HCT116 (cell line): Measurements from ENCODE around the gene CTNND1. TPM values are rescaled to one million over a fixed set of nuclear protein-coding genes. Genes with fewer than 3 reads are reported as not detected.

Source experiments
- ATAC-seq: fragments of 200-7000 bp; cut with Tn5 transposase; 2 replicates; pipeline ENCODE4 v1.9.1; 2020; ENCODE audit warnings: mild to moderate bottlenecking, moderate library complexity
- BruUV-seq: library from RNA; stranded (reverse); fragments of 400-500 nt; replicated peaks from 2 replicates; lab custom pipeline; 2021; lab: Mats Ljungman, UMichigan
- CTCF ChIA-PET: fragments of 300-600 bp; sonication (Branson Sonifier 250); formaldehyde crosslinking; loops from one replicate; lab custom pipeline; 2021; ENCODE audit warnings: antibody characterized with exemption; lab: Charles Lee
- POLR2A ChIA-PET: fragments of 300-600, 350-600 bp; sonication (Branson Sonifier 250); formaldehyde crosslinking; loops from one replicate; lab custom pipeline; 2021; ENCODE audit warnings: antibody characterized with exemption; lab: Charles Lee
- RAD21 ChIA-PET, 2 experiments: fragments of 300-600 bp; sonication (Branson Sonifier 250); formaldehyde crosslinking; loops; one replicate each; lab custom pipeline; 2023; ENCODE audit warnings: low total read pairs in 2 of 2; ENCODE audit not compliant: uncharacterized antibody in 2 of 2, unreplicated experiment in 2 of 2, low non-redundant PET in 1 of 2; lab: Charles Lee
- DNase-seq: peaks from one replicate; pipeline ENCODE4 v3.0.0-alpha.2; 2010; ENCODE audit warnings: low read depth, low spot score
- H2AFZ ChIP-seq: fragments of 200-600 bp; shearing (Covaris generic), sonication (generic); 2 replicates; pipeline ENCODE4 v1.6.1; 2017; ENCODE audit warnings: low read depth, mixed run types, mixed read lengths, antibody characterized with exemption, low read length; ENCODE audit not compliant: poor library complexity, severe bottlenecking
- H3K27ac ChIP-seq: 2 replicates; pipeline ENCODE4 v1.5.1; 2012; ENCODE audit warnings: low read depth, low read length
- H3K27me3 ChIP-seq: fragments of 200-600 bp; sonication (generic); 2 replicates; pipeline ENCODE4 v1.6.1; 2016; ENCODE audit warnings: mixed run types, low read length, mixed read lengths; ENCODE audit not compliant: insufficient read depth
- H3K36me3 ChIP-seq, 2 experiments: fragments of 200-500 bp in 1 of 2; fragments of 200-600 bp in 1 of 2; sonication (Bioruptor generic) in 1 of 2; sonication (generic) in 1 of 2; 2 replicates each; pipeline versions ENCODE4 v1.5.1 to v1.6.1; 2014 to 2016; ENCODE audit warnings: low read length in 2 of 2, inconsistent platforms in 1 of 2, mixed read lengths in 1 of 2, mixed run types in 1 of 2; ENCODE audit not compliant: insufficient read depth in 2 of 2, control insufficient read depth in 1 of 2
- H3K4me1 ChIP-seq, 2 experiments: fragments of 200-600 bp in 1 of 2; sonication (generic) in 1 of 2; 2 replicates each; pipeline versions ENCODE4 v1.5.1 to v1.6.1; 2012 to 2017; ENCODE audit warnings: low read length in 2 of 2, inconsistent platforms in 1 of 2, mild to moderate bottlenecking in 1 of 2, mixed read lengths in 1 of 2, mixed run types in 1 of 2, moderate library complexity in 1 of 2; ENCODE audit not compliant: insufficient read depth in 2 of 2, control insufficient read depth in 1 of 2
- H3K4me2 ChIP-seq: fragments of 200-600 bp; sonication (generic); 2 replicates; pipeline ENCODE4 v1.6.1; 2017; ENCODE audit warnings: mixed run types, low read length, mixed read lengths
- H3K4me3 ChIP-seq, 2 experiments: fragments of 200-600 bp in 1 of 2; sonication (generic) in 1 of 2; replicated peaks in 1 of 2; 2 replicates each; pipeline ENCODE4 v1.5.1; 2011 to 2016; ENCODE audit warnings: low read length in 2 of 2, control low read depth in 1 of 2, low read depth in 1 of 2, mild to moderate bottlenecking in 1 of 2, mixed read lengths in 1 of 2, mixed run types in 1 of 2
- H3K79me2 ChIP-seq: fragments of 200-600 bp; sonication (generic); 2 replicates; pipeline ENCODE4 v1.6.1; 2017; ENCODE audit warnings: mild to moderate bottlenecking, mixed run types, low read length, moderate library complexity, mixed read lengths; ENCODE audit not compliant: insufficient read depth
- H3K9ac ChIP-seq: fragments of 200-600 bp; sonication (generic); 2 replicates; pipeline ENCODE4 v1.6.1; 2016; ENCODE audit warnings: low read length, mixed read lengths
- H3K9me2 ChIP-seq: fragments of 200-600 bp; sonication (generic), shearing (Covaris generic); 2 replicates; pipeline ENCODE4 v1.6.1; 2017; ENCODE audit warnings: mixed run types, mild to moderate bottlenecking, moderate library complexity; ENCODE audit not compliant: insufficient read depth
- H3K9me3 ChIP-seq, 2 experiments: fragments of 200-500 bp in 1 of 2; fragments of 200-600 bp in 1 of 2; sonication (Bioruptor generic) in 1 of 2; sonication (generic) in 1 of 2; 2 replicates each; pipeline ENCODE4 v1.6.1; 2014 to 2017; ENCODE audit warnings: low read length in 2 of 2, mixed read lengths in 2 of 2, inconsistent platforms in 1 of 2, low read depth in 1 of 2, mild to moderate bottlenecking in 1 of 2, mixed run types in 1 of 2, moderate library complexity in 1 of 2; ENCODE audit not compliant: control insufficient read depth in 1 of 2, insufficient read depth in 1 of 2
- H4K20me1 ChIP-seq: fragments of 200-600 bp; sonication (generic), shearing (Covaris generic); 2 replicates; pipeline ENCODE4 v1.6.1; 2017; ENCODE audit warnings: mixed run types, mild to moderate bottlenecking, moderate library complexity; ENCODE audit not compliant: insufficient read depth
- CEBPB ChIP-seq: IDR thresholded peaks from 2 replicates; pipeline ENCODE4 v1.6.1; 2012; ENCODE audit warnings: low read depth
- EGR1 ChIP-seq: IDR thresholded peaks from 2 replicates; pipeline ENCODE4 v1.6.1; 2012; ENCODE audit warnings: low read depth
- EZH2phosphoT487 ChIP-seq: fragments of 200-600 bp; IDR thresholded peaks from 2 replicates; pipeline ENCODE4 v1.6.1; 2018; ENCODE audit warnings: antibody characterized with exemption, borderline replicate concordance
- FOSL1 ChIP-seq: IDR thresholded peaks from 2 replicates; pipeline ENCODE4 v1.6.1; 2012; ENCODE audit warnings: low read depth
- JUND ChIP-seq: IDR thresholded peaks from 2 replicates; pipeline ENCODE4 v1.6.1; 2012
- POLR2A ChIP-seq: IDR thresholded peaks from 2 replicates; pipeline ENCODE4 v1.7.0; 2011; ENCODE audit warnings: borderline replicate concordance; ENCODE audit not compliant: insufficient read depth, insufficient read length; ENCODE audit errors: extremely low read depth
- POLR2AphosphoS5 ChIP-seq: IDR thresholded peaks from 2 replicates; pipeline ENCODE4 v1.6.1; 2011; ENCODE audit warnings: mild to moderate bottlenecking, low read depth, low read length, moderate library complexity
- REST ChIP-seq: IDR thresholded peaks from 2 replicates; pipeline ENCODE4 v1.6.1; 2012; ENCODE audit warnings: low read depth
- SRF ChIP-seq: IDR thresholded peaks from 2 replicates; pipeline ENCODE4 v1.6.1; 2012; ENCODE audit warnings: low read depth
- ZNF274 ChIP-seq: fragments of 200-500 bp; sonication (Bioruptor generic); IDR thresholded peaks from 2 replicates; pipeline ENCODE4 v1.6.1; 2014; ENCODE audit warnings: mild to moderate bottlenecking, low read depth, low read length, inconsistent platforms
- intact Hi-C: fragments of 100-400 bp; cut with micrococcal nuclease; formaldehyde crosslinking; loops from 2 replicates; pipeline ENCODE4 v1.10.0; 2022
- total RNA-seq: library from RNA; stranded (reverse); gene quantifications from one replicate; pipeline ENCODE4 v1.2.1, GENCODE V29; 2021; ENCODE audit not compliant: unreplicated experiment
- TF ChIP-seq, protein P1 (sequence below): IDR thresholded peaks from 2 replicates; pipeline ENCODE4 v1.6.1; 2012
- TF ChIP-seq, protein P2 (sequence below): IDR thresholded peaks from 2 replicates; pipeline ENCODE4 v1.6.1; 2011; ENCODE audit warnings: mild to moderate bottlenecking, low read length, moderate library complexity; ENCODE audit not compliant: insufficient replicate concordance; ENCODE audit errors: extremely low read depth
- TF ChIP-seq, protein P3 (sequence below): IDR thresholded peaks from 2 replicates; pipeline ENCODE4 v1.6.1; 2012
- TF ChIP-seq, protein P4 (sequence below), 3 experiments: fragments of 200-600 bp in 1 of 3; sonication (generic) in 1 of 3; IDR thresholded peaks in 2 of 3; conservative IDR thresholded peaks in 1 of 3; 2 replicates each; pipeline ENCODE4 v1.5.1; 2012 to 2017; ENCODE audit warnings: low read depth in 2 of 3, low read length in 2 of 3, antibody characterized with exemption in 1 of 3, borderline replicate concordance in 1 of 3, control low read depth in 1 of 3, mild to moderate bottlenecking in 1 of 3, mixed read lengths in 1 of 3, mixed run types in 1 of 3, moderate library complexity in 1 of 3; ENCODE audit not compliant: insufficient read depth in 1 of 3

Gene CTNND1
- total RNA-seq, 1 experiment from 2014 or later: 157 TPM

DNA sequence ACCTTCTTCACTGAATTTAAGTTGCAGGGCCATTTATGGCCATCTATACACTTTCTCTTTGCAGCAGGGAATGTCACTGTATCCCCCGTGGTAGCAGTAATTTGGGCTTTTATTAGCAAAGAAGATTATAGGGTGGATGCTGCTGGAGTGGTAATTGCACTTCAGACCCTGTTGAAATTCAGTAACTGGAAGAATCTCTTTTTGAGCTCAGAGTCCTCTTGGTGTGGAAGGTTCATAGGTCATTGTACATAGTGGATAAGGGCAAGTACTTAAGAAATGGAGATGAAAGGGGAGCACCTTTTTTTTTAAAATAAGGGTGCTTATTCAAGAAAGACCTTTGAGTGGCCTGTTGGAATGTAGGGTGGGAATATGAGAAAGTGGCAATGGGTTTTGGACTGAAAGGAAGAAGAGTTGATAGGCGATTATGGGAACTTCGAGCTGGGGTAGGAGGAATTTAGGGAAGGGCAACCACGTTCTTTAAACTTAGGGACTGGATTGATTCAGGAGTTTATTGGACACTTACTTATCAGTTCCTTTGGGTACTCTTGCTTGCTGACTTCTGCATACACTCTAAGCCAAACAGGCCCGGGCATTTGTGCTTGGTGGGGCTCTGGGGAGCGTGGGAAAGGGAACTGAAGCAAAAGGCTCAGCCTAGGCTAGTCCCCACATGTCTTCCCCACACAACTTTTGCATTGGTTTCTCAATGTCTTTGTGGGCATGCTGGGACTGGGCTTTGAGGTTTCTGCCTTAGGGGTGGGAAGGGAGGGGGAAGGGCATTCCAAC lies 26.5 kb downstream of the CTNND1 start:
- Histone ChIP-seq H3K9me2 (no peaks in the 10 kb centered on the region), H3K9me3 (no peaks in the 10 kb centered on the region), H2AFZ (no peak overlapping the region), H3K9ac (no peak overlapping the region), H3K27me3 (no peaks in the 10 kb centered on the region), H4K20me1 (no peaks in the 10 kb centered on the region), H3K79me2 (peaks cover 100% of the 10 kb centered on the region), H3K4me1 (peaks cover 76 to 100% of the 10 kb centered on the region in 2 experiments), H3K4me2 (0 out of 2 replicates have a peak overlapping the region, but pooled peaks have one; percentile 6), H3K27ac (no peak overlapping the region), H3K4me3 (no peak overlapping the region), H3K36me3 (no peaks in the 10 kb centered on the region)
- intact Hi-C loops: no loop called here
- TF ChIP-seq EZH2phosphoT487 (no peak), REST (no peak), SRF (no peak), JUND (no peak), CEBPB (no peak), EGR1 (no peak), FOSL1 (no peak), ZNF274 (no peak), POLR2AphosphoS5 (no peak), POLR2A (no peak)
- TF ChIP-seq, protein P1, sequence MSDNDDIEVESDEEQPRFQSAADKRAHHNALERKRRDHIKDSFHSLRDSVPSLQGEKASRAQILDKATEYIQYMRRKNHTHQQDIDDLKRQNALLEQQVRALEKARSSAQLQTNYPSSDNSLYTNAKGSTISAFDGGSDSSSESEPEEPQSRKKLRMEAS: no peak
- TF ChIP-seq, protein P2, sequence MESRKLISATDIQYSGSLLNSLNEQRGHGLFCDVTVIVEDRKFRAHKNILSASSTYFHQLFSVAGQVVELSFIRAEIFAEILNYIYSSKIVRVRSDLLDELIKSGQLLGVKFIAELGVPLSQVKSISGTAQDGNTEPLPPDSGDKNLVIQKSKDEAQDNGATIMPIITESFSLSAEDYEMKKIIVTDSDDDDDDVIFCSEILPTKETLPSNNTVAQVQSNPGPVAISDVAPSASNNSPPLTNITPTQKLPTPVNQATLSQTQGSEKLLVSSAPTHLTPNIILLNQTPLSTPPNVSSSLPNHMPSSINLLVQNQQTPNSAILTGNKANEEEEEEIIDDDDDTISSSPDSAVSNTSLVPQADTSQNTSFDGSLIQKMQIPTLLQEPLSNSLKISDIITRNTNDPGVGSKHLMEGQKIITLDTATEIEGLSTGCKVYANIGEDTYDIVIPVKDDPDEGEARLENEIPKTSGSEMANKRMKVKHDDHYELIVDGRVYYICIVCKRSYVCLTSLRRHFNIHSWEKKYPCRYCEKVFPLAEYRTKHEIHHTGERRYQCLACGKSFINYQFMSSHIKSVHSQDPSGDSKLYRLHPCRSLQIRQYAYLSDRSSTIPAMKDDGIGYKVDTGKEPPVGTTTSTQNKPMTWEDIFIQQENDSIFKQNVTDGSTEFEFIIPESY: no peak
- TF ChIP-seq, protein P3, sequence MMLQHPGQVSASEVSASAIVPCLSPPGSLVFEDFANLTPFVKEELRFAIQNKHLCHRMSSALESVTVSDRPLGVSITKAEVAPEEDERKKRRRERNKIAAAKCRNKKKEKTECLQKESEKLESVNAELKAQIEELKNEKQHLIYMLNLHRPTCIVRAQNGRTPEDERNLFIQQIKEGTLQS: no peak
- TF ChIP-seq, protein P4, sequence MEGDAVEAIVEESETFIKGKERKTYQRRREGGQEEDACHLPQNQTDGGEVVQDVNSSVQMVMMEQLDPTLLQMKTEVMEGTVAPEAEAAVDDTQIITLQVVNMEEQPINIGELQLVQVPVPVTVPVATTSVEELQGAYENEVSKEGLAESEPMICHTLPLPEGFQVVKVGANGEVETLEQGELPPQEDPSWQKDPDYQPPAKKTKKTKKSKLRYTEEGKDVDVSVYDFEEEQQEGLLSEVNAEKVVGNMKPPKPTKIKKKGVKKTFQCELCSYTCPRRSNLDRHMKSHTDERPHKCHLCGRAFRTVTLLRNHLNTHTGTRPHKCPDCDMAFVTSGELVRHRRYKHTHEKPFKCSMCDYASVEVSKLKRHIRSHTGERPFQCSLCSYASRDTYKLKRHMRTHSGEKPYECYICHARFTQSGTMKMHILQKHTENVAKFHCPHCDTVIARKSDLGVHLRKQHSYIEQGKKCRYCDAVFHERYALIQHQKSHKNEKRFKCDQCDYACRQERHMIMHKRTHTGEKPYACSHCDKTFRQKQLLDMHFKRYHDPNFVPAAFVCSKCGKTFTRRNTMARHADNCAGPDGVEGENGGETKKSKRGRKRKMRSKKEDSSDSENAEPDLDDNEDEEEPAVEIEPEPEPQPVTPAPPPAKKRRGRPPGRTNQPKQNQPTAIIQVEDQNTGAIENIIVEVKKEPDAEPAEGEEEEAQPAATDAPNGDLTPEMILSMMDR (IDR thresholded peaks at IDR 0.05 in 2 of 3, conservative IDR thresholded peaks at IDR 0.05 in 1 of 3; ENCODE audit: borderline replicate concordance in 1 of 3, insufficient read depth in 1 of 3, low read depth in 2 of 3, low read length in 2 of 3): no peak
- BruUV-seq: no TSS peak
- POLR2A ChIA-PET: interaction anchor here (1.1 kb wide), 1 partner anchor 9 kb away, joined by 5 read pairs; no protein-coding TSS in a partner anchor
- no peak for ATAC-seq
- RAD21 ChIA-PET: interaction anchor here in 1 of 2 experiments (1.0 kb wide), 1 partner anchor 27 kb away, joined by 3 read pairs; the partner anchor contains the start of gene CTNND1
- CTCF ChIA-PET: interaction anchor here (0.6 kb wide), 1 partner anchor 34 kb away, joined by 3 read pairs; no protein-coding TSS in a partner anchor
- DNase-seq: no peak
